Measurements from ENCODE around the gene GPR65.
A peak's percentile ranks its signal among the peaks of the same experiment; 100 is the strongest.

Gene GPR65

DNA sequence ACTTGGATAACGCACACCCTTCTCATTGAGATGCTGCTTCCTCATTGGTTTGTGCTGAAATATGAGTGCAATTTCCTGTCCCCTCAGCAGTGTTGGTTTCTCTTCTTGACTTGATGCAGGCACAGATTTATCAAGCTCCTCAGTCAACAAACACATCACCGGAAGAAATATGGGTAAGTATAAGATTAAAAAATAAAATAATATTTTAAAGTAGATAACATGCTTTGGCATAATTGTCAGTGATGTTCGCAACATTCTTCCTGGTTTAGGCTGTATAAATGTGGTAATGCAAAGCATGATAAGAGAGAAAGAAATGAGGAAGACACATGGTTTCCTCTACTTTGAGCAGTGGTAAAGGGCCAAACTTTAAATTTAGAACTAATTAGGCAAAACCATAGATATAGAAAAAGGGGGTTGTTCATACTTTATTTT lies at the start of gene GPR65:
Gene GPR65, plus strand, starts transcription at position 86 of the 432 bp plus-strand sequence. CDS start 5,713 bp downstream, outside the sequence.
- no peak for DNase-seq

- no peak for DNase-seq
These were observed 49.4 kb upstream of the GPR65 start for GRCh38 chr14:87955501-87955900.

GRCh38 chr14:87960013-87960787 lies 44.7 kb upstream of the GPR65 start:
- DNase-seq = no peak

- DNase-seq = no peak
These were observed 43.7 kb upstream of the GPR65 start for GRCh38 chr14:87961246-87961645.

- DNase-seq = no peak
These were observed 38.1 kb upstream of the GPR65 start for GRCh38 chr14:87966816-87967215.

- no peak for DNase-seq
These were observed 37.4 kb upstream of the GPR65 start for GRCh38 chr14:87967496-87967895.

- no peak for DNase-seq
These were observed 33.9 kb upstream of the GPR65 start for GRCh38 chr14:87971010-87971409.

GRCh38 chr14:87975636-87976035 lies 29.3 kb upstream of the GPR65 start:
- DNase-seq = no peak

DNA sequence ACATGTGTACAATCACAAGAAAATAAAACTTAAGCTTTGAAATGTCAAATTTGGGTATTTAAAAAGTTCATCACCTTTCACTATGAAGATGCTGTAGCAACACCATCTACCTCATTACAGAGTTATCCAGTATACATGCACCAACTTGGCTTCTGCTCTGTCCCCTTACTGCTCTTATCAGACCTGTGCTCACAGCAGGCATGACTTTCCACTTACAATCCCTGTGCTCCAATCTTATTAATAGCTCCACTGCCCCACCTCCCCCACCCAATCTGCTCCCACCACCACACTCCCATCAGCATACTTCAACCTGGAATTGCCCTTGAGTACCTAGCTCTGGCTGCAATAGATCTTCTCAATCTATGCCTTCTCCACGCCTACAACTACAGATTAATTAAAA lies 25.2 kb upstream of the GPR65 start:
- no peak for DNase-seq

DNA sequence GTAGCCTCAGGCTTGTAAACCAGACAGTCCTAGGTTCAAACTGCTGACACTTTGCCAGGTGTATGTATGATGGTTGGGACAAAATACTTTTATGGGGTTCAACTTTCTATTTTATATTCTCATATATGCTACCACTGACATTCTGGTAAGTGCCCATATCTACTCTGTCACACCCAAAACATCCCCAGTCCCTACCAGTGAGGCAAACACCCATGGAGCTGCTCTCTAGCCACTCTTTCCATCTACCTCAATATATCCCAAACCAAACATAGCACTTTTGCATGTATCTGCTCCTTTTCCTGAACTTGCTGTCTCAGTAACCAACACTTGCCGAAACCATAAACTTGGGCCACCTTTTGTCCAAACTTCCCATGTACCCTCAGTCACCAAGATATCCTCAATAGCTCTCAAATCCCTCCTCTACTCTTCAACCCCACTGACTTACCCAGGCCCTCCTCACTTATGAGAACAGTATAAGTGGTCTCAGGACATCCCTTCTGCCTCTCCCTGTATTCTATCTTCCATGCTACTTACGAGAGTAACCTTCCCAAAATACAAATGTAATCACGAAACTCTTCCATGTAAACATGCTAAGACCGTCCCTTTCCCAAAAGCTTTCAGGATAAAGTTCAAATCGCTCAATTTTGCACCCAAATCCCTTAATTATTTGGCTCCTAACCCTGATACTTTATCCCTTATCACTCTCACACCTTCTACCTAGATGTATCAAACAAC lies 15.5 kb upstream of the GPR65 start:
- DNase-seq = no peak

GRCh38 chr14:87989956-87990299 lies 15.0 kb upstream of the GPR65 start:
- no peak for DNase-seq

DNA sequence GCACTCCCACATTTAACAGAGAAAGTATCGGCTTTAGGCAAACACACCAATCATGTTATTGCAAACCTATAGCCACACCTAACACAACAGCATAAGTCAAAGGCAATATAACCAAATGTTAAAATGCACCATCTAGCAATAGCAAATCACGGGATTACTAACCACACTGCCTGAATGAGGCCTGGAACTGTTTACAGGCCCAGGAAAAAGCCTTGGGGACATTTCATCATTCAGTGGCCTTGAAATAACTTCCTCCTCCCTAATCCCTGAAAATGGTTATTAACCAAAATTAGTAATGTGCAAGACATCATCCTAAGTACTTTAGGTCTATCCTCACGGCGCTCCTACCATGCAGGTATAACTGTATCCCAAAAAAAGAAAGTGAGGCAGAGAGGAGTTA lies 14.3 kb upstream of the GPR65 start:
- no peak for DNase-seq

GRCh38 chr14:87992346-87992717 lies 12.6 kb upstream of the GPR65 start:
- no peak for DNase-seq

DNA sequence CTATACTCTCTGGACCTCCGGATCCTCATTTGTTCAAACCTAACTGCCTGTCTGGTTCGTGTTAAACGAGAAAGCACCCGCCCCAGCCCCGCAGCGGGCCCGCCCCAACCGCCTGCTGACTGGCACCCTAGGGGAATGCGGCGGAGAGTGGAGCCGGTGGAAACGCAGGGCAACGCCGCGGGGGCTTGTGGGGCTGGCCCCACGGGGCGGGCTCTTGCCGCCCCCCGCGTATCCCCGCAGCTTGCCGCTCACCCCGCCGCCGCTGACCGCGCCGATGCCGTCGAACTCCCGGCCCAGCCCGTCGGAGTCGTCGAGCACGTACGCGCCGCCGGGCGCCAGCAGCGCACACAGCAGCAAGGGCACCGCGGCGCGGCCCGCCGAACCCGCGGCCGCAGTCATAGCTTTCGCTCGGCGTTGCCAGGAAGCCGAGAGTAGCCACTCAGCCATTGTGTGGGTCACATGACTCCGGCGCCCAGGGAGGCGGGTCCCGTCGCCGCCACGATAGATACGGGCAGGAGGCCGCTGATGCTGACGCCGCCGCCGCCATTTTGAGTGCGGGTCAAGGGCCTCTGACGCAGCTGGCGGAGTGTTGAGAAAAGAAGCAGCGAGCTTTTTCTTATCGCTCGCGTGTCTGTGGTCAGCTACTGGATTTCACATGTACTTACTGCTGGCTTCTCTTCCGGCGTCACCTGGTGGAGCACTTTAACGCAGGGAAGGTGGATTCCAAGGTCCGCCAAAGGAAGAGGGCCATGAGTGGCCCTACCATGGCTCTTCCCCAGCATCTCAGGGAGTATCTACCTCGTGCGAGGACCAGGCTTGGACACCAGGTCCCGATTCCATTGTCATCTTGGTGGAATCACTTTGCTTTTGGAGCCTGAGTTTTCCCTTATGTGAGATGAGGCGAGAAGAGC lies 12.0 kb upstream of the GPR65 start, which contains the start of gene GALC:
Gene GALC, minus strand, starts transcription at position 465 of the 911 bp plus-strand sequence. Its CDS starts 18 bp downstream, at position 447.
- DNase-seq = peak; percentile 33

DNA sequence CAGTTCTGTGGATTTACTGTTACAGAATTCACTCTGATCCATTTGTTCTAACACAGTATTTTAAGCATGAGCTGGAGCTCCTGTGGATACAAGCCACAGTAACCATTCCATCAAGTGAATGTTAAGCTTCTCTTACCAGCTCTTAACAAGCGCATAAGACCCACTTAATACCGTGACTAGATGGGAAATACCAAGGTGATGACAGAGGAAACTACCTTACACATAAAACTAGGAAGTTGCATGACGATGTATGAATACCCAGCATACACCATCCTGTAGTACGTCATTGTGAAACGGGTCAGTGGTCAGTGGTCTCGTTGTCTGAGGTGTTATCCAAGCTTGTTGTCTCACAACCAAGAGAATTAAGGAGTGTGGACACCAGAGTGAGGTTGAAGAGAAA lies 10.0 kb upstream of the GPR65 start:
- DNase-seq = no peak

DNA sequence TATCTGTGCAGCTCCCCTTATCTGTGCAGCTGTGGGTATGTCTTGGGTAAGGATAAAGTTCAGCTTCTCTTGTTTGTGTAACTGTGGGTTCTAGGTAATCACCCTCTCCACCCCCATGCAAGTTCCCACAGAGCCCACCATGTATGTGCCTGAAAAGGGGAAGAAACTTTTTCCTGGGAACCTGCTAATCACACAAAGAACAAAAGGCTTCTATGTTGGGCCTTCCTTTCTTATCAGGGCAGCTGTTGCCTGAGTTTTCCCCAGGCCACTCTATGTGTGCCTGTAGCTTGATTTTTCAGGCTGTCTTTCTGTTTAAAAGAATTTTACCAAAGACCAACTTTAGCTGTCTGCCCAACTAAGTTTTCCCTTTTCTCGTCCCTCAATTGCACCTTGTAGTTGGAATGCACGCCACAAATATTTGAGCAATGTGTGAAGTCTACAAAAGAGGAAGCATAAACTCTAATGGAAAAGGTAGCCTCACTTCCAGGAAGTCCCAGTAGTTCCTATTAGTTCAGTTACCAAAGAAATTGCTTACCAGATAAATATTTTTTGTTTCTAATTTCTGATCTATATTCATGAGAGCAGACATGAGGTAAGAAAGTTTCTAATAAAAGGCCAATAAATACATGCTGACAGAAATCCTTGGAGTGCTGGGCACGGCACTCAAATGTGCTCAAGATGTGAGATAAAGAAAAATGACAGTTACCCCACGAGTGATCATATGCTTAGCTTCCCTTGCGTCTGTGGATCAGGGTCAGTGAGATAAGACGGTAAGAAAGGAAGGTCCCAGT lies 9.2 kb upstream of the GPR65 start:
- DNase-seq = no peak

- DNase-seq = no peak
These were observed 8.7 kb upstream of the GPR65 start for GRCh38 chr14:87996291-87996592.

- DNase-seq = no peak
These were observed 6.5 kb upstream of the GPR65 start for GRCh38 chr14:87998482-87998881.

- DNase-seq = no peak
These were observed 5.7 kb upstream of the GPR65 start for GRCh38 chr14:87999277-87999676.

DNA sequence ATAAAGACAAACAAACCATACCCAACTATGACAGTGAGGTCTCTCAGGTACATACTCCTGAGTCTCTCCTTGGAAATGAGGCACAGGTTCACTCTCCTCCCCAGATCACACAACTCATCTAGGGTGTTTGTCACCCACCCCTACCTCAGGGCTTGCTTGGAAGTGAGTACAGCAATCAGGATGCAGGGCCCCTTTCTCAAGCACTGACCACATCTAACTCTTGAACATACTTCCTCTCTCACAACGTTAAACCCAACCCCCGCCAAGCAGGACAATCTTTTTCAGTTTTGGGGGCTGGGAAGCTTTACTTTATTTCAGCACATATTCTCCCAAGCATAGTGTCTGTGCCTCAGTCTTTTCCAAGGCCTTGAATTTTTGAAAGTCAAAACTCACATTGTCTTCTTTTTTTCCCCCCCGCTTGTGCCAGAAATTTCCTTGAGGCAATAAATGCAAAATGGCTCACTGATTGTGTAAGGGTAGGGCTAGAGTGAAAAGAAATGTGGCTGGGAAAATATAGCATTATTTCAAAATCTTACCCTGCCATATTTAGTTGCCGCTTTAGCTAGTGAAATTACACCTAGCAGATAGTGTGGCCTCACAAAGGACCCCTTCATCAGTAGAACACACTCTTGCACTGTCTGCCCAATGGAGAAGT lies 2.4 kb upstream of the GPR65 start:
- DNase-seq = no peak

DNA sequence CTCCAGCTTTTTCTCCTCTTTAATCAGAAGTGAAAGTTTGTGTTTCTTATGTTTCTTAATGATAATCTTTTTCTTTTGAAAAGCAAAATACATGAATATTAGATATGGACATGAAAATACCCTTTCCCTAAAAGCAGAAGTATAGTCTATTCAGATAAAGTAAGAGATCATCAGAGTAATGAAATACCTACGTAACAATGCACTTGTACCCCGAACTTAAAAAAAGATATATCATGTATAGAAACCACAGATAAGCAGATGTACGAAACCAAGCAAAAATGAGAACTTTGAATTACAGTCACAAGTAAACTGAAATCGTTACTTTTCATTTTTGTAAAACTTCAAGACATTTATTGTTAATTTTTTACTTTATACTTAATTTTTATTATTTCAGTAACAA lies 1.5 kb upstream of the GPR65 start:
- DNase-seq = no peak

DNA sequence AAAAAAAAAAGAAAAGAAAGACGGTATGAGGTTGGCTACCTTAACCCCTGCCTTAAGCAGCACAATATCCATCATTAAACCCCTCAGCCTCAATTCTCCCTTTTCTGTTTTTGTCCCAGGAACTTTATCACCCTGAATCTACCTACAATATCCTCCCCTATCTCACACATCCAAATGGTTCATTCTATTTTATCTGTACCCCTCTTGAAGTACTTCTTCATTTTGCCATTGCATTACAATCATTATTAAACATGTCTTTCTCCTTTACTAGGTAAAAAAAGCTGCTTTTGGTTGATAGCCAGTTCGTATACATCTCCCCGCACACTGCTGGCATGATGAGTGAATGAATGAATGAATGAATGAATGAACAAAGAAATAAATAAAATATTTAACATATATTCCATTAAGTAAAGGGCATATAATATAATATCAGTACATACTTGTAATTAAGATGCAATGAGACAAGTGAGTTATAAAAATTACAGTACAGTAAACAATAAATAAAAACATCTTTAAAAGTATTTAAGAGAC lies 364 bp upstream of the GPR65 start:
- DNase-seq = no peak
